Stimulated activated naive CD4-positive, alpha-beta T cell treated with Interleukin-2 at 50 U/mL for 16 hours (primary cell): ENCODE data around the gene LEP.
"Not testable (repeated sequence)": the region's sequence is repeated elsewhere in the genome, so short reads cannot be mapped to it uniquely, and the experiment has no call there.

Experiments used
- DNase-seq: peaks from one replicate; lab custom pipeline; 2025; lab: John Stamatoyannopoulos, UW

LEP gene

GRCh38 chr7:128274246-128274883 is 33.3 kb downstream of the LEP start:
- DNase-seq = no peak

GRCh38 chr7:128274884-128275603 is 34.0 kb downstream of the LEP start:
- DNase-seq = no peak

- no peak for DNase-seq
These were observed 34.6 kb downstream of the LEP start for GRCh38 chr7:128275681-128276080.

DNA sequence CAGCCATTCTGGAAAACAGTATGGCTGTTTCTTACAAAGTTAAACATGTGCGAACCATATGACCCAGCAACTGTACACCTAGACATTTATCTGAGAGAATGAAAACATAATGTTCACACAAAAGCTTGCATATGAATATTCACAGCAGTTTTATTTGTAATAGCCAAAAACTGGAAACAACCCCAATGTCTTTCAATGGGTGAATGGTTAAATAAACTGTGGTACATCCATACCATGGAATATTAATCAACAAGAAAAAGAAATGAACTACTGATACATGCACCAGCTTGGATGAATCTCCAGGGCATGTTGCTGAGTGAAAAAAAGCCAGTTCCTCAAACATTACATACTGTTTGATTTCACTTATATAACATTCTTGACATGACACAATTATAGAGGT is 37.3 kb downstream of the LEP start:
- DNase-seq = no peak

DNA sequence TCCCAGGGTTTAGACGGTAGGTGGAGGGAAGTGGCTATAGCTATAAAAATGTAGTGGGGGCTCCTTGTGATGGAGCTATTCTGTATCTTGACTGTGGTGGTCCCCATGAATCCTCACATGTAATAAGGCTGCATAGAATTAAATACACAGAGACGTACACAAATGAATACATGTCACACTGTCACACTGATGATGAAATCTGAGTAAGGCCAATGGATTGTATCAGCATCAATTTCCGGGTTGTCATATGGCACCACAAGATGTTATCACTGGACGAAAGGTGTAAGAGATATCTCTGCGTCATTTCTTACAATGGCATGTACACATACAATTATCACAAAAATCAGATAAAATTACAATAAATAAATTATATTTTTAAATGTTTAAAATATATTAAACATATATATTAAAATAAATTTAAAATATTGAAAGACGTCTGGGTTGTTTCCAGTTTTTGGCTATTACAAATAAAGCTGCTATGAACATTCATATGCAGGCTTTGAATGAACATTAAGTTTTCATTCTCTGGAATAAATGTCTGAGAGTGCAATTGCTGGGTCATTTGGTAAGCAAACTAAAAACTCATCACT is 38.1 kb downstream of the LEP start:
- DNase-seq = no peak

DNA sequence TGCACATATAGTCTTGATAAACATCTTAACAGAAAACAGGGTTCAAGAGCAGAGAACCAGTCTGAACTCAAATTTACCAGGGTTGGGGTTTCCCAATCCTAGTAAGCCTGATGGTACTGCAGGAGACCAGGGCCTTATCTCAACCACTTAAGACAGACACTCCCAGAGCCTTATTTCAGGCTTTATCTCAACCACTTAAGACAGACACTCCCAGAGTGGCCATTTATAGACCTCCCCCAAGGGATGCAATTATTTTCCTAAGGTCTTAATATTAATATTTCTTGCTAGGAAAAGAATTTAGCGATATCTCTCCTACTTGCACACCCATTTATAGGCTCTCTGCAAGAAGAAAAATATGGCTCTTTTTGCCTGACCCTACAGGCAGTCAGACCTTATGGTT is 39.4 kb downstream of the LEP start:
- not testable (repeated sequence) for DNase-seq

GRCh38 chr7:128281605-128282380 is 40.7 kb downstream of the LEP start:
- no peak for DNase-seq

- no peak for DNase-seq
These were observed 43.0 kb downstream of the LEP start for GRCh38 chr7:128284102-128284501.

GRCh38 chr7:128287556-128287955 is 46.5 kb downstream of the LEP start:
- DNase-seq = no peak

DNA sequence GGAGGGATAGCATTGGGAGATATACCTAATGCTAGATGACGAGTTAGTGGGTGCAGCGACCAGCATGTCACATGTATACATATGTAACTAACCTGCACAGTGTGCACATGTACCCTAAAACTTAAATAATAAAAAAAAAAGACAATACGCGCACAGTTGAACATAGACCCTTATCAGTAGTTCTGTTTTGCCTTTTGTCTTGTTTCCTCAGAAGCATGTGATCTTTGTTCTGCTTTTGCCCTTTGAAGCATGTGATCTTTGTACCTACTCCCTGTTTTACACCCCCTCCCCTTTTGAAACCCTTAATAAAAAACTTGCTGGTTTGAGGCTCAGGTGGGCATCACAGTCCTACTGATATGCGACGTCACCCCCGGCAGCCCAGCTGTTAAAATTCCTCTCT is 56.9 kb downstream of the LEP start:
- not testable (repeated sequence) for DNase-seq

DNA sequence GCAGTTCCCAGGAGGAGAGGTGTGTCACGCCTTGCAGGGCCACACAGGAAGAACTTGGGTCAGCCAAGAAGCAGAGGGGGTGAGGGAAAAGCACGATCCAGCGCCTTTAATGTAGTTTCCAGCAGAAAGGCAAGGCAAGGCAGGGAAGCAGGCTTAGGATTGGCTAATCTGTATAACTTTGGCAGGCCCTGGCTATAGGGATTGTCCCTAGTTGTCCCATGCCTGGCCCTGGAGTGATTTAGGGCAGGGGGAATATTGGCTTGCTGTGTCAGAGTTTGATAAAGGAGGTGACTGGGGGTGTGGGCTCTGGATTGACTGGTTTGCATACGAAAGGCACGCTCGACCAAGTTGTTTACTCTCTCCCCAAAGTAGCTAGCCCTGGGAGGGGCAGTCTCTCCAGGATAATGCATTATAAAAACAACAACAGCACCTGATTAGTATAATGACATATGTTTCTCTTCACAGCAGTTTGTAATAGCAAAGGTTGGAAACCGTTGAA is 58.1 kb downstream of the LEP start:
- DNase-seq = no peak

DNA sequence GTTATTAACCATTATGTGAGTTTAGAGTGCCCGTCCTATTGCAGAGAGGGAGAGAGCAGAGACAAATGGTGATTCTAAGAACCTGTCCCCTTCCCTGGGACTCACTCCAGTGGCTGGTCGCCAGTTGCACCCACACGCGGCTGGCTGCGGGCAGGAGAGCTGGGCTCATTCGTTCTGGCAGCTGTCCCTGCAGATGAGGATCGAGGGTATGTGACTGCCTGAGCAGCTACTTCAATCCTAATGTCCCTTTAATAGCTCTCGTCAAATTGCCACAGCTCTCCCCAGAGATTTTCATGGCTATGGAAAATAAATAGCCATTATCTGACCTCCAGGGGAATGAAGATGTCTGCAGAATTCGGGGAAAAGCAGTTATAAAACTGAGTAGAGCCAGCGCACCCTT is 61.1 kb downstream of the LEP start:
- no peak for DNase-seq

- DNase-seq = no peak
These were observed 62.1 kb downstream of the LEP start for GRCh38 chr7:128303133-128303532.

DNA sequence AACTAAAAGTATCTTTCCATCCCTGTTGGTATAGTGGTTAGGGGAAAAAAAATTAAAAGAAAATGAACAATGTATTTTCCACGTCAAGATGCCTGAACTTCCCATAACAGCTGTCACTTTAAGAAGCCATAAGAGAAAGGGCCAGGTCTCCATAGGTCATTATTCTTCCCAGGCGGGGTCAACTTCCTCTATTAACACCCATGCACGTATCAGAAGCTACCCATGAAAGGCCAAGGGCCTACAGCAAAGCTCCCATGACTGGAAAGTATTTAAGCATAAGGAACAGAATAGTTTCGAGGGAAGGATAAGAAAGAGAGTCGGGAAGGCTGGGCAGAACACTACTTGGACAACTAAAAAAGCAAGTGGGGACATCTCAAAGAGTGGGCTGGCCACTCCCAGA is 62.6 kb downstream of the LEP start:
- DNase-seq = no peak

- no peak for DNase-seq
These were observed 63.1 kb downstream of the LEP start for GRCh38 chr7:128304212-128304611.

- no peak for DNase-seq
These were observed 66.0 kb downstream of the LEP start for GRCh38 chr7:128307061-128307460.
